Activated effector memory CD4-positive, alpha-beta T cell treated with Interleukin-2 at 50 U/mL for 16 hours (primary cell): ENCODE measurements around the gene ADGRD1.
"Not testable (repeated sequence)": the region's sequence is repeated elsewhere in the genome, so short reads cannot be mapped to it uniquely, and the experiment has no call there.

Experiments used
- DNase-seq: peaks from one replicate; pipeline ENCODE4 v3.0.0-alpha.2; 2020

Gene ADGRD1

GRCh38 chr12:130953771-130954543, at the start of gene ADGRD1:
TSS of gene ADGRD1 (plus strand) at chr12:130953907. CDS start at chr12:130954466, 559 bp downstream.
- no peak for DNase-seq

- no peak for DNase-seq
Measured at GRCh38 chr12:130904064-130904463, 49.6 kb upstream of the ADGRD1 start.

GRCh38 chr12:130904936-130905455, 48.7 kb upstream of the ADGRD1 start:
- DNase-seq: not testable (repeated sequence)

GRCh38 chr12:130909111-130909510, 44.6 kb upstream of the ADGRD1 start:
- DNase-seq: no peak

GRCh38 chr12:130911193-130911592, 42.5 kb upstream of the ADGRD1 start:
- no peak for DNase-seq

GRCh38 chr12:130911933-130912332, 41.8 kb upstream of the ADGRD1 start:
- no peak for DNase-seq

- DNase-seq: no peak
Measured at GRCh38 chr12:130916241-130916911, 37.3 kb upstream of the ADGRD1 start.

GRCh38 chr12:130917607-130918006, 36.1 kb upstream of the ADGRD1 start:
- DNase-seq: no peak

GRCh38 chr12:130919086-130919485, 34.6 kb upstream of the ADGRD1 start:
- DNase-seq: no peak

GRCh38 chr12:130920119-130920703, 33.5 kb upstream of the ADGRD1 start:
- DNase-seq: no peak

GRCh38 chr12:130920723-130921381, 32.9 kb upstream of the ADGRD1 start:
- DNase-seq: no peak

GRCh38 chr12:130922511-130922953, 31.2 kb upstream of the ADGRD1 start:
- DNase-seq: no peak

GRCh38 chr12:130924966-130925665, 28.6 kb upstream of the ADGRD1 start:
- no peak for DNase-seq

GRCh38 chr12:130925666-130926015, 28.1 kb upstream of the ADGRD1 start:
- DNase-seq: no peak

GRCh38 chr12:130929363-130929762, 24.3 kb upstream of the ADGRD1 start:
- no peak for DNase-seq

GRCh38 chr12:130932061-130932930, 21.4 kb upstream of the ADGRD1 start:
- DNase-seq: no peak

- no peak for DNase-seq
Measured at GRCh38 chr12:130933269-130933995, 20.3 kb upstream of the ADGRD1 start.

GRCh38 chr12:130934753-130935152, 19.0 kb upstream of the ADGRD1 start:
- DNase-seq: no peak

GRCh38 chr12:130936561-130936960, 17.1 kb upstream of the ADGRD1 start:
- DNase-seq: no peak

- no peak for DNase-seq
Measured at GRCh38 chr12:130937063-130937462, 16.6 kb upstream of the ADGRD1 start.

- not testable (repeated sequence) for DNase-seq
Measured at GRCh38 chr12:130937546-130937945, 16.2 kb upstream of the ADGRD1 start.
